NCI-H526 (cell line): ENCODE results near the gene MND1.

ENCODE experiments used
- DNase-seq, 2 experiments: peaks; one replicate each; lab custom pipeline; 2025; lab: John Stamatoyannopoulos, UW

The MND1 gene

GRCh38 chr4:153344131-153345011 is at the start of gene MND1:
Gene MND1, plus strand, starts transcription at chr4:153344688. Its CDS starts 50 bp downstream, at chr4:153344738.
- peak; percentile 64 to 94 for DNase-seq

GRCh38 chr4:153295131-153295755 is 49.2 kb upstream of the MND1 start:
- no peak for DNase-seq

DNA sequence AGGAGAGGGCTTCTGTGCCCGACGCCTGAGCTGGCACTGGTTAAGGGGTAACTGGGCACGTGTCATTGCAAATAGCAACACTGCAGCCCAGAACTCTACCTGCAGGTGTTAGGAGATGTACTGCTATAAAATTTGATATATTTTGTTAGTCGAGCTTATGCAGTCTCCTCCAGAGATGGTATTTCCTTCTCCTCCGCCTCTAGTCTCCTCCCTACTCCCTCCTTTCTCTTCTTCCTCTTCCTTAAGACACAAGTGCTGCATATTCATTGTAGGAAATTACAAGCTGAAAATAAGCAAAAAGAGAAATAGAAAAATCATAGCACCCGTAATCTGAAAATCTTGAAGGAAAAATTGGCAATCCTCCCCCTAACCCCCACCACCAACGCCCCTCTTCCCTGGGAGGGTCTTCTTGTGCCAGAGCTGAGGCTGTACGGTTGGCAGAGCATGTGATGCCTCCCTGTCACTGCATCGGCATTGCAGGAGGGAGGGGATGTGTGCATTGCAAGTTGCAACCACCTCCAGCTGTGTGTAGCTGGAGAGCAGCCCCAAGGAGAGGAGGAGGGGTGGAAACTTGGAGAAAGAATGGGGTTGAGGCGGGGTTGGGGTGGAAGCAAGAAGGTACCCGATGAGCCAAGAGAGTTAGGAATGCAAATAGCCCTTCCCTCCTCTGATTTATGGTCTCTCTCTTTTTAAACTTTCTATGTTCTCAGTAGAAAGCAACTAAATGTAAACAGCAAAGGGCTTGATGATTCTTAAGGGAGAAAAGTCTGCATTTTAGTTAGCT is 48.3 kb upstream of the MND1 start:
- DNase-seq, result no peak

DNA sequence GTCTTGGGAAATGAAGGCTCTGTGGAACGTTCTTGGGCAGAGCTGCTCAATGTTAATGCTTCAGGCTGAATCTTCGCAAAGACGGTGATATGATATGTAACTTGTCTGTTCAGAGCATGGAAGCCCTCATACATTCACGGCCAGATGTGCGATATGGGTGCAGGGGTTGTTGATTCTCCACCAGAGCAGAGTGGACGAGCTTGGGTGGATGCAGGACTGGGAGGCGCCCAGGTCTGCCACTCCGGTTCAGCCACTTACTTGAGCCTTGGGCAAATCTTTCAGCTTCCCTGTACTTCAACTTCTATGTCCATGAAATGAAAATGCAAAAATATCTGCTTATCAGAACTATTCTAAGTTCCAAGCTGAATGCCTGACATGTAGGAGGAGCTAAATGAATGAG is 47.4 kb upstream of the MND1 start:
- no peak for DNase-seq

DNA sequence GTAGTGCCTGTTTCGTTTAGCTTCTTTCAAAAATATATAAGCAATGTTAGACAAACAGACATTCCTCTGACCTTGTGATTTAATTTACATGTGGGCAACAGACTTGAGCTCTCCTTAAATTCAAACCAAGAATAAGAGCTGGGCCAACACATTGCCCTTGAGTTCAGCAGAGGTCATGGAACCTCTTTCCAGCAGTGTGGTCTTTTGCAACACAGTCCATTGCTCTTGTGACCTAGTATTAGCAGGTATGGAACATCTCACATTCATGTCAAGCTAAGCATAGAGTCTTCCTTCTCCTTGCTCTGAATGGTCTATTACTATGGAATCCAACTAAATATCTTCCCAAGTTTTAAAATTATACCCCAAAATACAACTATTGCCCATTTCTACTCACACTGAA is 33.7 kb upstream of the MND1 start:
- DNase-seq, result no peak

- DNase-seq, result no peak
These were observed 29.6 kb upstream of the MND1 start for GRCh38 chr4:153314915-153315314.

DNA sequence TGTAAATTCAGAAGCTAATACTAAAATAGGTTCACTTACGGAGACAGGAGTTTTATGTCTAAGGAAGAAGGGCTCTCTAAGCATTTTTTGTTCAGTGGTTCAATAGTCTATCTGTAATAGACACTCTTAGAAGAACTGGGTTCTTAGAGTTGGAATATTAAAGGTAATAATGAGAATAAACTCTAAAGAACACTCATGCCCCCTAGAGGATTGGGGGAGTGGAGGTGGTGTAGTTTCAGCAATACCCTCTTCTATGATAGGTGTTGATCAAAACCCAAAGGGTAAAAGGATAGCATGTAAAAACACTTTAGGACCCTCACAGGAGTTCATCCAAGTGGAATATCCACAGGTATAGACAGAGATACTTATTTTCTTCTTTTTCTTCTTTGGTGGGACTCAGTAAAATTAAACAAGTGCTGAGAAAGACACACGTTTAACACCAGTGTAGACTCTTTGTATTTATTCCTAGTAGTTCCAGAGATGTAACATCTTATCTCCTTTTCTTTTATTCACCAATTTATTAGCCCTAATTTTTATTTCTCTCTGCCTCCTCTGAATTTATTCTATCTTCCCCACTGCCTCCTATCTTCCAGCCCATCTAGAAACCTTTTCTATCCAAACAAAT is 25.7 kb upstream of the MND1 start:
- DNase-seq, result peak; percentile 34 to 65

DNA sequence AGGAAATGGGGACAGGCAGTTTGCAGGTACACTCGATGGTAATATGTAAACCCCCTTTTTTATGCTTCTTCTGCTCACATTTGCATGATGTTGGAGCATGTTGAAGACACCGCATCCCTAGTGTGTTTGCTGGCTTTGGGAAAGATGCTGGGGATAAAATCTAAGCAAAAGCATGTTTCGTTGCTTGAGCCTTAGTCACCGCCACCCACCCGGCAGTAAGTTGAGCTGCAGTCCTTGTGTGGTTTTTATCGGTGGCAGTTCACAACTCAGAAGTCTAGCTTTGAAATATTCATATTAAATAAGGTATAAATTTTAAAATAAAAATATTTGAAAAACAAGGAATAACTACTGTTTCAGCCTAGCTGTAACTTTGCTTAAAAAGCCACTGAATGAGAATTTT is 21.7 kb upstream of the MND1 start:
- DNase-seq, result peak in 1 of 2 experiments; percentile 13

DNA sequence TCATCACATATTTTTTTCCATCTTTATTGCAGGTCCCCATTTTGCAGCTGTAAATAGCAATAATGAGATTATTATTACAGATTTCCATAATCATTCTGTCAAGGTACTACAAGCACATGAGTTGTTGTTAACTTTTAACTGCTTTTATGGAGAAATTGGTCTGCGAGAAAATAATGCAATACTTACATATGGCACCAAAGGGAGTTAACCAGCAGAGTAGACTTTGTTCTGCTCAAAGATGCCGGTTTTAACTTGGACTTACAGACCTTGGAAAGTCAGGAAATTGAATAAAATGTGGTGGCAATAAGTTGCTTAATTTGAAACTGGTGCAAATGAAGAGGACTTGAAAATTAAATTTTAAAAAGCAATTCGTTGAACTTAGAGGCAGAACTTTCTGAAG is 20.4 kb upstream of the MND1 start:
- no peak for DNase-seq

- DNase-seq, result no peak
These were observed 18.9 kb upstream of the MND1 start for GRCh38 chr4:153325558-153325957.

DNA sequence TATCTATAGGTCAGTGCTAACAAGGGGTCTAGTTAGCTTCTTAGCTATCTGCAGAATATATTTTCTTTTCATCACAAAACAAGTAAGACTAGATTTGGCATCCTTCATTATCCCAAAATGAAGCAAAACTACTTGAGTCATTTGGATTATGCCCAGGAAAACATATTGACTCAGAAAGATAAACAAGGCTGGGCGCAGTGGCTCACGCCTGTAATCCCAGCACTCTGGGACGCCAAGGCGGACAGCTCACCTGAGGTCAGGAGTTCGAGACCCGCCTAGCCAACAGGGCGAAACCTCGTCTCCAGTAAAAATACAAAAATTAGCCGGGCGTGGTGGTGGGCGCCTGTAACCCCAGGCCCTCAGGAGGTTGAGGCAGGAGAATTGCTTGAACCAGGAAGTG is 18.0 kb upstream of the MND1 start:
- DNase-seq, result no peak

DNA sequence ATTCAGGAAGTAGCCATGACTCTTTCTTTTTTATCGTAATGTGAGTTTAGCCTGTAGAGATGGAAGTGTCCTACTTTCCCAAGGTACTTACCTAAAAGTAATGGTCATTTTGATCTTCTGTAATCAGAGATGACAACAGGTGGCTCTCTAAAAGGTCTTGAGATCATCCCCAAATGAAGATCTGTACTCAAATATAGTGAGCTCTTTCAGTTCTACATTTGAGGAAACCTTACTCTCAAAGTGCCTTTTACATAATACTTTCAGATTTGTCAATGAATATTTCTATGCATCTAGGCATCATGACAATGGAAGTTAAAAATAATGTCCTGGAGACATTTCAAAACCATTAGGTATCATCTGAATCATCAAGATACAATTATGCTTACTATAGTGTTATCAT is 17.2 kb upstream of the MND1 start:
- no peak for DNase-seq

GRCh38 chr4:153332936-153333335 is 11.6 kb upstream of the MND1 start:
- DNase-seq, result no peak

DNA sequence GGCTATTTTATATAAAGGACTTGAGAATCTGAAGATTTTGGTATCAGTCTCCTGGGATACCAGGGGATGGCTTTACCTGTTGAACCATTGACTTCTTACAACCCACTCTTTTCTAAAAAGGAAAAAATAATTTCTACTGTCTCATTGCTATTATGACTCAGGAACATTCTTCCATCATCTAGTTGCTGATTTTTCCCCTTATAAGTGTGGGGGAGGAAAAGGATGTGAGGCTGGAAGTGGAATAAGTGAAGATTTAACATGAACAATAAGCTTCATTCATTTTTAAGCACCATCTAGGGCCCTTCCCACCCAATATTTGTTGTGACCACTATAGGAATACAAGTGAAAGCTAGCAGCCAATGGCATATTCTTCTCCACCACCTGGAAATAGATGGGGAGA is 10.6 kb upstream of the MND1 start:
- no peak for DNase-seq

DNA sequence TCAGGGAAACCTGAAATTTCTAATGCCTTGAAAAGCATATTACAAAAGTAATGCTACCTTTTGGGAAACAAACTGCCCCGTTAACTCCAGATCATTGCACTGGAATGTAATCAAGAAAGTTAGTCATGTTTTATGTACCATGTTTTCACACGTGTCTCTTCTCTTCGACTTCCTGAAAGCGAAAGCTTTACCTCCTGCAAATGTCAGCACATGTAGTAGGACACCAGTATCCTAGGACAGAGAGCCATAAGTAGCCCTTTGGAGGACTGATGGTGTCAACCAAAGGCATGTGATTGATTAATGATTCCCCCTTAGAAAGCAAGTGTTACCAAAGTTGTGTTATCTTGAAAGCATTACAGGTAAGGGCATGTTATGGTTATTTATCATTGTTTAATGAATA is 8.8 kb upstream of the MND1 start:
- DNase-seq, result no peak

- no peak for DNase-seq
These were observed 6.8 kb upstream of the MND1 start for GRCh38 chr4:153337686-153338085.

GRCh38 chr4:153341575-153342090 is 2.9 kb upstream of the MND1 start:
- DNase-seq, result no peak

DNA sequence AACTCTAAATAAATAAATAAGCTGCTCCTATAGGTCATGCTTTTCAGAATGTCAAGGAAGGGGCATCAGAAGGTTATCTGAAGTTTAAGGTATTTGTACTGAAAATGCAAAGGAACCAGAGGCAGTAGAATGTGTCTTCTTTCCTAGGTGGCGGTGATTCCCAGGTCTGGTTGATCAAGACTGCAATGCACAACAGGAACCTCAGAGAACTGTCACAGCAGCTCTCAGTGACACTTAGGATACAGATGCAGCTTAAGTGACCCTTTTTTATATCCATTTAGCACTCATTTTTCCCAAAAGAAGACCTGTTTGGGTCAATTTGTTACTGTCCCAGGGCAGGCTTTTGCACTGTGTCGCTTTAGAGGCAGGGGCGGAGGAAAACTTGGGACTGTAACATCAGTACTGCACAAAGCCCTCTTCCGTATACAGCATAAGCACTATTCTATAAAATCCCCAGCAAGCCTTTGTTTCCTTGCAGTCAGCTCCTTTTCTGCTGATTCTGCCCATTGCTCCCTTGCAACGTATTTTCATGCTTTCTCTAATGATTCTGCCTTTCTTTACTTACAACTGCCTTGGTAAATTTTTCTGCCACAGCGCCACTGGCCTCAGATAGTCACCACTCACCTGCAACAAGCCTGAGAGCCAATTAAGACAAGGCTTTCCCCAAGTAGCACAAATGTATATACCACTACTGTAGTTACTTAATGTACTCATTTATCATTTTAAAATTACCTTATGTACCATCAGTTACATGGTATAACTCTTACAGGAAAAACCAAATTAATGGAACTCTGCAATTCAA is 1.5 kb upstream of the MND1 start:
- no peak for DNase-seq

DNA sequence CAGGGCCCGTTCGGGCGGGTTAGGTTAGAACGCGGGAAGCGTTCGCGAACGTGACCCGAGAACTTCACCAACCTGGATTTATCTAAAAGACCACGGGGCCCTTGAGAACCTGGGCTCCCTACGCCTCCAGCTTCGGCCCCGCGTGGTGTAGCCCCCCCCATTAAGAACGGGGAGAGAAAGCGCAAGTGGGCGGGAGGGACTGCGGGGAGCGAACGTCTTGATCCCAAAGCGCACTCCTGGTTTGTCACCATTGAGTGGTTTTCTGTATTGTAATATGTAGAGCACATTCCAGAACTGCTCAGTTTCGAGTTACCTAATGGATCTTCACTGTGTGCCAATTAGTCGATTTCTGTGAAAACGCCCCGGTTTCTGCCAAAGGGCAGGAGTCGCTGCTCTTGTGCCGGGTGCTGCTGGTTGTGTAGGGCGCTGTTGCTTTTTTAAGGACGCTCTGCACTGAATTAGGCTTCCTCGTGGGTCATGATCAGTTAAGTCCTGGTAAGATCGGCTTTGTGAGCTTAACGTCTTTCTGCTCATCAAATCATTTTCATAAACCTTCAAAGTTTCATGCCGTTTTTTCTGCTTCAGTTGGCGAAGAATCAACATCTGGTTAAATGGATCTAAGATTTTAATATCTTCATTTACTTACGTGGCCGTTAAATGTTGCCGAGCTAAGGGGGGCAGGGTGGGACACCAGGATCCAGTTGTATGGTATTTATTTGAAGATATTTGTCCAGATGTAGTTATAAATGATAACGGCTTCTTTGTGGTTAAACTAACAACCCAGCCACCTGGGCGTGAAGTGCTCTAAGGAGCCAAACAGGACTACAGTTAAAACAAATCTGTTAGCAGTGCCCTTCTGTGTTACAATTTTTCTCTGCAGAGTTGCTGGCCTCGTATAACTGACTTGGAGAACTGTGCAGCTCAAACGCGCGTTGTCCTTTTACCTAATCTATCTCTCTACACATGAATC is 809 bp downstream of the MND1 start:
- DNase-seq, result peak; percentile 80 to 88

- no peak for DNase-seq
These were observed 1.5 kb downstream of the MND1 start for GRCh38 chr4:153346031-153346430.
